HuH-7 (cell line): ENCODE measurements around the gene ORC5.
"Not testable (repeated sequence)": the region's sequence is repeated elsewhere in the genome, so short reads cannot be mapped to it uniquely, and the experiment has no call there.

Experiments used
- DNase-seq: peaks from one replicate; pipeline ENCODE4 v3.0.0; 2011; ENCODE audit warnings: low spot score

ORC5 gene

GRCh38 chr7:104207731-104208420, at the start of gene ORC5:
ORC5 (minus strand) TSS chr7:104208013; CDS start chr7:104207904, 109 bp downstream.
- peak; percentile 81 for DNase-seq

- no peak for DNase-seq
Observed at GRCh38 chr7:104255616-104256015, 47.8 kb upstream of the ORC5 start.

GRCh38 chr7:104255194-104255593, 47.4 kb upstream of the ORC5 start:
- DNase-seq, result no peak

GRCh38 chr7:104254696-104255095, 46.9 kb upstream of the ORC5 start:
- DNase-seq, result no peak

GRCh38 chr7:104252409-104253134, 44.8 kb upstream of the ORC5 start:
- no peak for DNase-seq

GRCh38 chr7:104242638-104243037, 34.8 kb upstream of the ORC5 start:
- no peak for DNase-seq

- DNase-seq, result no peak
Observed at GRCh38 chr7:104241538-104242209, 33.9 kb upstream of the ORC5 start.

GRCh38 chr7:104241135-104241534, 33.3 kb upstream of the ORC5 start:
- no peak for DNase-seq

- no peak for DNase-seq
Observed at GRCh38 chr7:104240401-104240800, 32.6 kb upstream of the ORC5 start.

GRCh38 chr7:104234990-104235389, 27.2 kb upstream of the ORC5 start:
- not testable (repeated sequence) for DNase-seq

GRCh38 chr7:104231054-104232046, 23.5 kb upstream of the ORC5 start:
- DNase-seq, result peak; percentile 60

- DNase-seq, result no peak
Observed at GRCh38 chr7:104230606-104231005, 22.8 kb upstream of the ORC5 start.

- no peak for DNase-seq
Observed at GRCh38 chr7:104228442-104228841, 20.6 kb upstream of the ORC5 start.

- DNase-seq, result no peak
Observed at GRCh38 chr7:104225451-104225850, 17.6 kb upstream of the ORC5 start.

GRCh38 chr7:104217620-104218019, 9.8 kb upstream of the ORC5 start:
- DNase-seq, result no peak

- no peak for DNase-seq
Observed at GRCh38 chr7:104209063-104209462, 1.2 kb upstream of the ORC5 start.

GRCh38 chr7:104208421-104208780, 588 bp upstream of the ORC5 start:
- DNase-seq, result no peak

- DNase-seq, result no peak
Observed at GRCh38 chr7:104207348-104207730, 474 bp downstream of the ORC5 start.

GRCh38 chr7:104206841-104207240, 972 bp downstream of the ORC5 start:
- DNase-seq, result no peak

GRCh38 chr7:104198673-104199278, 9.0 kb downstream of the ORC5 start:
- no peak for DNase-seq

GRCh38 chr7:104196161-104196560, 11.7 kb downstream of the ORC5 start:
- DNase-seq, result no peak

GRCh38 chr7:104192434-104192833, 15.4 kb downstream of the ORC5 start:
- no peak for DNase-seq
